Activated CD4-positive, alpha-beta T cell treated with anti-CD3 and anti-CD28 coated beads, Interleukin-2, amount 50 U/mL, for 16 hours (primary cell): ENCODE data around the gene INO80B.
A peak's percentile ranks its signal among the peaks of the same experiment; 100 is the strongest.
"Not testable (repeated sequence)": the region's sequence is repeated elsewhere in the genome, so short reads cannot be mapped to it uniquely, and the experiment has no call there.

ENCODE experiments used
- DNase-seq: peaks from one replicate; pipeline ENCODE4 v3.0.0-alpha.2; 2020

INO80B gene

DNA sequence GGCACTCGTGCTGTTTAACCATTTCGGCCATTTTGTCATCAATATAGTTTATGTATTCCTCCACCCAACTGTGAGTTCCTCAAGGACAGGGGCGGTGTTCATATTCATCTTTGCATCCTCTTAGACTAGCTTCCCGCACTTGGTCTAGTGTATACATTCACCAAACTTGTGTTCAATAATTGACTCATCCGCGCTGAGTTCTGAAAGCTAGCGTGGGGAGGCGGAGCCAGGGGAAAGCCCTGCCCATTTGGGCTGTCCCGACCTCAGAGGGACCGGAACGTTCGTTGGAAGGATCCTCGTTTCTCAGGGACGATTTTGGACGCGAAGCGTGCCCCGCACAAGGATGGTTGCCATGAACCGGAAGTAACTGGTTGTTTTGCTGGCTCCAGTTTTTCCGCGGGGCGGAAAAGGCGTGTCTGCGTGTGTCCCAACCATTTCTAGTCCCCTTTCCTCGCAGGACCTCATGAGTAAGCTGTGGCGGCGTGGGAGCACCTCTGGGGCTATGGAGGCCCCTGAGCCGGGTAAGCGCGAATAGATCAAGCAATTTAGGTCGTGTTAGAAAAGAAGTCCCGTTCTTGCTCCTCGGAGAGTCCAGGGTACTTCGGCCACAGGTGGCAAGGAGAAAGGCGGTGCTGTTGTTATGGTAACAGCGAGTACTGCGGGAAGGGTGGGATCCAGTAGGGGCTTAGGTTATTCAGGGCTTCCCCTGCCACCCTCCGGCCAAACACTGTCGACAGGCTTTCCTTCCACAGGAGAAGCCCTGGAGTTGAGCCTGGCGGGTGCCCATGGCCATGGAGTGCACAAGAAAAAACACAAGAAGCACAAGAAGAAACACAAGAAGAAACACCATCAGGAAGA is at the start of gene INO80B:
Gene INO80B, plus strand, starts transcription at position 434 of the 858 bp plus-strand sequence. Its CDS starts 30 bp downstream, at position 464.
- DNase-seq, result peak; percentile 99

DNA sequence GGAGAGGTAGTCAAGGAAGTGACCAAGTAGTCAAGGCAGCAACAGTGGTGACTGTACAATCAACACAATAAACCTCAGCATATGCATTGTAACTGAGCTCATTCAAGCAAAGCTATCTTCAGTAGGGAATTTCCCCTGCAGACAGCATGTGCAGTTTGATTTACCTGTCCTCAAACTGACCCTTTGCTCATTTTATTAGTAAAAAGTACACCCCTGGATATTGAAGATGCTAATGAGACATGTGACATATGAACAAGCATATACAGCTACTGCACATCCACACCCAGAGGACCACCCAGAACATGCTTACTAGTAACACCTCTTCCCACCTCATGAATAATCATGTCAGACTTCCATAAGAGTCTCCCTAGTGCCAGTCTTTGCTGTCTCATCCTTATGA is 48.9 kb upstream of the INO80B start:
- no peak for DNase-seq

DNA sequence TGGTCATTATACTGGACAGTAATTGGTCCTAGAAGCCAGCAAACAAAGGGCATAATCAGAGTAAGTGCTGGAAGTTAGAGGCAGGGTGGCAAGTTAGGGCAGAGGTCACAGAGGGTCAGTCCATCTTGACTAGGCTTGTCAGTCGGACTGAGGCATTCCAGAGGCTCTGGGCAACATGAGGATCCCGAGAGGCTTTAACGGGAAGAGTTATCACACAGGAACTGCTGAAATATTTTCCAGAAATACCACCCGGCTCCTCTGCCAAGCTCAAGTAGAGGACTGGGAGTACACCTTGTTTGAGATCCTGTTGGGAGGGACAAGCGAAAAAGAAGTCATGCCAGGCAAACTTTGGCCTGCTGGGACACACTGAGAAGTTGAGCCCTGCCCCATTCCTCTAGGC is 47.2 kb upstream of the INO80B start:
- no peak for DNase-seq

GRCh38 chr2:74413001-74413698 is 41.7 kb upstream of the INO80B start:
- DNase-seq, result no peak

GRCh38 chr2:74414441-74414840 is 40.4 kb upstream of the INO80B start:
- no peak for DNase-seq

GRCh38 chr2:74414881-74415761 is 39.8 kb upstream of the INO80B start:
- DNase-seq, result no peak

DNA sequence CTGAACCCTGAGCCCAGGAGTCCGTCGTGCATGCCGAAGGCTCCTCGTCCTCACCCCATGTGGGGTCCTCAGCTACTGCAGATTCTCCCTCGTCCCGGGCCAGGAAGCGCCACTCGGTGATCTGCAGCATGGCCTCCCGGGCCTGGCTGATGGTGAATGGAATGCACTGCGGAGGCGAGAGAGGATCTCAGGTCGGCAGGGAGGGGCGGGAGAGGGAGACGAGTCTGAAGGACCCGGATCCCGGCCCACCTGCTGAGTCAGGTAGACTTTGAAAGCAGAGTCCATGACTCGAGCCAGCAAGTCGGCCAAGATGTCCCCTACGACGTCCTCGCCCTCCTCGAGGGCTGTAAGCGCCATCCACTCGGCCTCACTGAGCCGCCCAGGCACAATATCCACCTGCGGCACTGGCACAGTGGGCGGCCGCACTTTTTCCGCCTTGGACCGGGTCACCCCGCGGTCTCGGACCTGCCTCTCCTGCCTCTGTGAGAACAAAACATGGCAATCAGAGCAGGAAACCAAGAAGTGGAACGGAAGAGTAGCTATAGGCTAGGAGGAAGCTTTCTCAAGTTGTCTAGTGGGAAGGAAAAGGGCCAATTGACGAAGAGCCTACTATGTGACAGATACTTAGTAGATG is 39.0 kb upstream of the INO80B start:
- DNase-seq, result no peak

GRCh38 chr2:74416778-74417177 is 38.1 kb upstream of the INO80B start:
- DNase-seq, result no peak

GRCh38 chr2:74417197-74417596 is 37.7 kb upstream of the INO80B start:
- DNase-seq, result no peak

- no peak for DNase-seq
Measured at GRCh38 chr2:74417763-74418162, 37.1 kb upstream of the INO80B start.

GRCh38 chr2:74418312-74418711 is 36.6 kb upstream of the INO80B start:
- DNase-seq, result no peak

DNA sequence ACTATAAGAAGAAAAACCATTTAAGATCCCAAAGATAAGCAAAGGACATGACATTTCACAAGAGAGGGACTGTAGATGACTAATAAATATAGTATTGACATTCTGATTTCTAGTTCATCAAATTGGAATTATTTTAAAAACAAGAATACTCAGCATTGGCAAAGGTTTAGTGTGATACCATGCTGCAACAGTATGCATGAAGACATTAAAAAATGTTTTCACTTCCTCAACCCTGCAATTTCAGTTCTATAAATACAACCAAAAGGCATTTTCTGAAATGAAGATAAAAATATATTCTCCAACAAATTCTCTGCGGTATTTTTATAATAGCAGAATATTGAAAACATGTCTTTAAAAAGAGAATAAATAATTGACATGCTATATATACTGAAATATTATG is 35.5 kb upstream of the INO80B start:
- no peak for DNase-seq

DNA sequence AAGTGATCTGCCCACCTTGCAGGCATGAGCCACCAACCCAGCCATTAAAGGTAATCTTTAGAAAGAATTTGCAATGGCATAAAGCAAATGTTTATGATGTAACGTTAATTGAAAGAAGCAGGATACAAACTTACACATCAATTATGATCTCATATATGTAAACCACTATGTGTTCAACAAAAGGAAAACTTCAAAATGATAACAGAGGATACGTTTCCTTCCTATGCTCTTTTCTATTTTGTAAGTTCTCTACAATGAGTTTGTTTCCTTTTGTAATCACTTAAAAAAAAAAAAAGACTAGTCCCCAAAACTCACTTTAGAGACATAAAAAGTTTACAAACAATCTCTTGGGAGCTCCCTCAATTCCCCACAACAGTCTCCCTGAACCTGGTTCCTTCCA is 34.9 kb upstream of the INO80B start:
- no peak for DNase-seq

- DNase-seq, result not testable (repeated sequence)
Measured at GRCh38 chr2:74420443-74421103, 34.3 kb upstream of the INO80B start.

GRCh38 chr2:74421221-74421870 is 33.5 kb upstream of the INO80B start, which contains the start of the genes C2orf81 and WDR54:
C2orf81 (minus strand) TSS chr2:74421619; CDS start chr2:74421560, 59 bp downstream.
WDR54 (plus strand) TSS chr2:74421730; CDS start chr2:74422154, 424 bp downstream.
- DNase-seq, result peak; percentile 95

DNA sequence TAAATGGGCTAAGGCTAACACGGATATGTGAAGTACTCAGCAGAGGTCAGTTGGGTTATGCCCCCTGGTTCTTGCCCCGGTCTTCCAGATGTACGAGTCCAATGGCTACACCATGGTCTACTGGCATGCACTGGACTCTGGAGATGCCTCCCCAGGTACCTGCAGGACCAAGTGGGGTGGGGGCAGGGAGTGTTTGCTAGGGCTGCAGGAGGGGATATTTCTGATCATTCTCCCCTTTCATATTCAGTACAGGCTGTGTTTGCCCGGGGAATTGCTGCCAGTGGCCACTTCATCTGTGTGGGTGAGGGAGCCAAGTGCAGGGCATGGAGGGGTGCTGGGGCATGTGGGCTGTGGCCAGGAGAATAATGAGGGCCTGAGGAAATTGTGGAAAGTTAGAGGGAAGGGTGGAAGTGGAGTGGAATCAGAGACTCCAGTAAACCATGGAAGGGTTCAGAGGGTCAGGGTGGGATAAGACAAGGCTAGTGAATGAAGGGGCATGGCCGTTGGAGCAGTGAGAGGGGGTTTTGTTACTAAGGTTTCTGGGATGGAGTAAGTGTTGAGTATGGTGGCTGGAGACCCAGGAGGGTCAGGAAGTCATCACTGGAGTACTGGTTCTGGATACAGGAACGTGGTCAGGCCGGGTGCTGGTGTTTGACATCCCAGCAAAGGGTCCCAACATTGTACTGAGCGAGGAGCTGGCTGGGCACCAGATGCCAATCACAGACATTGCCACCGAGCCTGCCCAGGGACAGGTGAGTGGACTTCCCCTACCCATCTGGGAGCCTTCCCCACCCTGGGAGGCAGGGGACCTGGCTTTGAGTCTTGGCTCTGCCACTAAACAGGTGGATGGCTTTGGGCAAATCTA is 31.4 kb upstream of the INO80B start:
- no peak for DNase-seq

DNA sequence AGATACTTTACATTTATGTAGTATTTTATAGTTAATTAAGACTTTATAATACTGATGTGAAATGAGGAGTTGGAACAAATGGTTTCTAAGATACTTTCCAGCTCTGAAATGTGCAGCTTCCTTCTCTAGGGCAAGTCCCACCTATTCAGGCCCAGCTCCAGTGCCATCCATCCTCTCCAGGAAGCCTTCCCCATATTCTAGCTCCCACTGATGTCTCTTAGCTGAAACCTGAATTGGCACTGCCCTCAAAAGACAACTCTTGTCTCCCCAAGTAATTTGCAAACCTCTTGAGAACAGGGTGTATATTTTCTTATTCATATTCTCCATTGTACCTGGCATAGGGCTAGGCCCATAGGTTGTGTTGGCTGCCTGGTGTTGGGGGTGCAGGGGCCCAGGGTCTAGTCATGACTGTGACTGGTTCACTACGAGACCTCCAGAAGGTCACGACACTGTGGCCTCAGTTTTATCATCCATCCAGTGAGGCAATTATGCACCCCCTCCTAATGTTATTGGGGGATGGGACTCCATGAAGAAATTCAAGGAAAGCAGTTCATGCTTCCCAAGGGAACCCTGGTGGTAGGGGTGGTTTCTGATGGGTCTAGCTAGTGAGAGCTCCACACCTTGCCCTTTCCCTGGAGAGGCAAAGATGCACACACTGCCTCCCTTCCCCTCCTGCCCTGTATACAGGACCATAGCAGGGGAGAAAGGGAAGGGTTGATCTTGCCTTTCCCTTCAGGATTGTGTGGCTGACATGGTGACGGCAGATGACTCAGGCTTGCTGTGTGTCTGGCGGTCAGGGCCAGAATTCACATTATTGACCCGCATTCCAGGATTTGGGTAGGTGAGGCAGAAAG is 30.5 kb upstream of the INO80B start:
- no peak for DNase-seq

GRCh38 chr2:74424995-74425406 is 29.9 kb upstream of the INO80B start:
- DNase-seq, result no peak

- DNase-seq, result no peak
Measured at GRCh38 chr2:74425523-74425922, 29.4 kb upstream of the INO80B start.
